PFSK-1 (cell line): Measurements from ENCODE around the gene RAPH1.

ENCODE experiments used
- FOXP2 ChIP-seq: optimal IDR thresholded peaks from 2 replicates; pipeline ENCODE3; 2011; ENCODE audit warnings: borderline replicate concordance, control low read depth, inconsistent platforms; ENCODE audit not compliant: insufficient read depth; ENCODE audit errors: extremely low read length, extremely low read depth
- POLR2AphosphoS5 ChIP-seq: IDR thresholded peaks from 2 replicates; pipeline ENCODE4 v1.6.1; 2012; ENCODE audit warnings: low read depth, mild to moderate bottlenecking, control low read depth, low read length, moderate library complexity
- REST ChIP-seq, 2 experiments: IDR thresholded peaks; 2 replicates each; pipeline versions ENCODE4 v1.6.1 to v1.8.0; 2011 to 2012; ENCODE audit warnings: low read depth in 2 of 2, low read length in 2 of 2, control low read depth in 1 of 2, inconsistent platforms in 1 of 2, mild to moderate bottlenecking in 1 of 2, moderate library complexity in 1 of 2; ENCODE audit not compliant: insufficient read depth in 1 of 2
- SIN3A ChIP-seq: IDR thresholded peaks from 2 replicates; pipeline ENCODE4 v1.6.1; 2012; ENCODE audit warnings: mild to moderate bottlenecking, low read length, moderate library complexity, borderline replicate concordance; ENCODE audit not compliant: insufficient read depth
- TAF1 ChIP-seq: IDR thresholded peaks from 2 replicates; pipeline ENCODE4 v1.6.1; 2012; ENCODE audit warnings: low read length, control low read depth, borderline replicate concordance; ENCODE audit not compliant: insufficient read depth

RAPH1 gene

DNA sequence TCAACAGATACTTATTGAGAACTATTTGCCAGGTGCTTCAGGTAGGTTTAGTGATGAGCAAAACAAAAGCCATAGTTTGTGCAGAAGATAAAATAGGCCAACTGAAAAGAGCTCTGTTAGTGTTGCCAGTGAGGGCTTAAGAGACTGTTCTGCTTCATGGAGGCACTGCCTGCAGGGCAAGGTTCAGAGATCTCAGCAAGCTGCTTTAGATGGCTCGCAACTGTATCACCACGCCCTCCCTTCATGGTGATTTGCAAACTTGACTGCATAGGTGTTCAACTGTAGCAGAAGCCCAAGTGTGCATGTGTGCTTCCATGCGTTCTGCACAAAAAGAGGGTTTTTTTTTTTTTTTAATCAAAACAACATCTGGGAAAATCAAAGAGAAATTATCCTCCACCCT is 84.5 kb downstream of the RAPH1 start:
- TF ChIP-seq FOXP2 (no peak), POLR2AphosphoS5 (no peak), SIN3A (no peak)

GRCh38 chr2:203446780-203447179 is 88.3 kb downstream of the RAPH1 start:
- TF ChIP-seq REST (IDR thresholded peaks at IDR 0.05; ENCODE audit: insufficient read depth in 1 of 2, low read depth in 2 of 2, low read length in 2 of 2) (no peak), SIN3A (no peak), POLR2AphosphoS5 (no peak), FOXP2 (no peak), TAF1 (no peak)

DNA sequence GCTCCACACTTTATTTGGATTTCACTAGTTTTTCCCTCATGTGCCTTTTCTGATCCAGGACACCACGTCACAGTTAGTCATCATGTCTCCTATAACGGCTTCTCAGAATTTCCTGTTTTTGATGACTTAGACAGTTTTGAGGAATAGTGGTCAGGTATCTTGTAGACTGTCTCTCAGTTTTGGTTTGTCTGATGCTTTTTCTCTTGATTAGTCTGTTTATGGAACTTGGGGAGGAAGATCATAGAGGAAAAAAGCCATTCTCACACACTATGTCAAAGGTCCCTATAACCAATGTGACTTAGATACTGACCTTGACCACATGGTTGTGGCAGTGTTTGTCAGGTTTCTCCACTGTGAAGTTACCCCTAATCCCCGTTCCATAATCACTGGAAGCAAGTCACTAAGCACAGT is 89.0 kb downstream of the RAPH1 start:
- TF ChIP-seq TAF1 (no peak), SIN3A (no peak), FOXP2 (no peak), REST (IDR thresholded peaks at IDR 0.05; ENCODE audit: insufficient read depth in 1 of 2, low read depth in 2 of 2, low read length in 2 of 2) (no peak), POLR2AphosphoS5 (no peak)

- no peak for TF ChIP-seq FOXP2
- no peak for TF ChIP-seq TAF1
- TF ChIP-seq SIN3A: no peak
- no peak for TF ChIP-seq REST (IDR thresholded peaks at IDR 0.05; ENCODE audit: insufficient read depth in 1 of 2, low read depth in 2 of 2, low read length in 2 of 2)
- TF ChIP-seq POLR2AphosphoS5: no peak
Observed at GRCh38 chr2:203444738-203445137, 90.4 kb downstream of the RAPH1 start.

GRCh38 chr2:203442463-203442862 is 92.6 kb downstream of the RAPH1 start:
- TF ChIP-seq POLR2AphosphoS5: no peak
- TF ChIP-seq SIN3A: no peak
- no peak for TF ChIP-seq FOXP2
- TF ChIP-seq REST (IDR thresholded peaks at IDR 0.05; ENCODE audit: insufficient read depth in 1 of 2, low read depth in 2 of 2, low read length in 2 of 2): no peak
- TF ChIP-seq TAF1: no peak
